Measurements from ENCODE around the gene RAB32. TPM values are rescaled to one million over a fixed set of nuclear protein-coding genes. Genes with fewer than 3 reads are reported as not detected.

Gene RAB32
- total and polyA plus RNA-seq, 4 experiments from 2014 or later = 0.55 to 1.1 TPM; not detected in 2

DNA sequence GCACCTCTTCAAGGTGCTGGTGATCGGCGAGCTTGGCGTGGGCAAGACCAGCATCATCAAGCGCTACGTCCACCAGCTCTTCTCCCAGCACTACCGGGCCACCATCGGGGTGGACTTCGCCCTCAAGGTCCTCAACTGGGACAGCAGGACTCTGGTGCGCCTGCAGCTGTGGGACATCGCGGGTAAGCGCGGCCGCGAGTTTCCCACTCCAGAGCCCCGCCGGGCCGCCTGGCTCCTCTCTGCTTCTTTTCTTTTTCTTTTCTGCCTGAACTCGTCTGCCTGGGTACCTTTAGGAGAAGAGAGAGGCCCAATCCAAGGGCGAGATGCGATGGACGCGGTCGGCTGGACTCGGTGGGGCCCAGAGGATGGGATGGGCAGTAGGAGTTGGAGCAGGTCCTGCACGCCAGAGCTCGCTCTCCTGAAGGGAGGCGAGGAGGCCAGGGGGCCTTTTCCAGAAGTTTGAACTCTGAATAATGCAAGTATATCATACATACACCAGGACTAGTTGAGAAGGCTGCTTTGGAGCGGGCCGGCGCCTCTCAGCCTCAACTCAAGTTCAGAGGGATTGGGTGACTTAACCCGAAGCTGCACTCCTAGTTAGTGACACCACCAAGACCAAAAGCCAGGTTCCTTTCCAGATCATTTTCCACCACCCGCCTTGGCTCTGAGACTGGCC lies 445 bp downstream of the RAB32 start:
- DNase-seq = no peak
- no peaks in the 10 kb centered on the region for H3K36me3 ChIP-seq (ENCODE audit: insufficient read depth, low read length)
- intact Hi-C loops (cut with micrococcal nuclease) = no loop called here
- H3K4me1 ChIP-seq (ENCODE audit: insufficient read depth, low read length) = no peaks in the 10 kb centered on the region
- H3K27me3 ChIP-seq (ENCODE audit: insufficient read depth, low read length) = peaks cover 3% of the 10 kb centered on the region
- H3K27ac ChIP-seq (ENCODE audit: low read depth, low read length) = no peak overlapping the region
- no peak overlapping the region for H3K4me3 ChIP-seq (ENCODE audit: low read length in 2 of 2)
- Mint-ChIP-seq H3K27me3 (peaks cover 20 to 25% of the 10 kb centered on the region in 2 donors), H3K4me1 (peaks cover 4 to 13% (median 7%) of the 10 kb centered on the region in 4 donors), H3K36me3 (peaks cover 0 to 2% of the 10 kb centered on the region in 2 donors), H3K27ac (no peak overlapping the region), H3K9me3 (peaks cover 0 to 10% (median 5%) of the 10 kb centered on the region in 8 donors), H3K4me3 (peak overlapping the region in 6 of 8 donors; percentile 51 to 80 (median 73))
- ChIA-PET POLR2A (ENCODE audit: partially characterized antibody) (no interaction called here), CTCF (ENCODE audit: partially characterized antibody) (no interaction called here)
- H3K9me3 ChIP-seq (ENCODE audit: control insufficient read depth in 1 of 2, low read length in 2 of 2) = no peaks in the 10 kb centered on the region

DNA sequence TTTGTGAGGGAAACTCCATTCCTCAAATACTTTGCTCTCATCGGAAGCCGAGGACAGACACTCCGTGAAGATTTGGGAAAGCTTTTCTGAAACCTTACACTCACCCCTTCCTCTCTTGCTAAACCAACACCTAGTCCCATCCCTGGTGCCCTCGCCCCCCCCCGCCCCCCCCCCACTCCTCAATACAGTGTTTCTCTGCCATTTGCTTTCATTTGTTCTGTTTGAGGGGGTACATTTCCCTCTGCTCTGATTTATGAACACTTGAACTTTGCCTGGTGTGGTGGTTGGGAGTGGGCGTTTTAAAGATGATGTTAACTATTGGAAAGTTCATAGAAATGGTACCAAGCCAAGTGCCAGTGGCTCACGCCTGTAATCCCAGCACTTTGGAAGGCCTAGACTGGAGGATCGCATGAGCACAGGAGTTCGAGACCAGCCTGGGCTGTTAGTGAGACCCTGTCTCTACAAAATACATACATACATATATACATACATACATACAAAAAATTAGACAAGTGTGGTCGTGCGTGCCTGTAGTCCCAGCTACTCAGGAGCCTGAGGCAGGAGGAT lies 1.1 kb downstream of the RAB32 start:
- no peaks in the 10 kb centered on the region for H3K9me3 ChIP-seq (ENCODE audit: control insufficient read depth in 1 of 2, low read length in 2 of 2)
- H3K4me1 ChIP-seq (ENCODE audit: insufficient read depth, low read length) = no peaks in the 10 kb centered on the region
- H3K36me3 Mint-ChIP-seq = peaks cover 0 to 2% of the 10 kb centered on the region in 2 donors
- H3K36me3 ChIP-seq (ENCODE audit: insufficient read depth, low read length) = no peaks in the 10 kb centered on the region
- peaks cover 4 to 13% (median 7%) of the 10 kb centered on the region in 4 donors for H3K4me1 Mint-ChIP-seq
- ChIA-PET CTCF (ENCODE audit: partially characterized antibody) (no interaction called here), POLR2A (ENCODE audit: partially characterized antibody) (no interaction called here)
- intact Hi-C loops (cut with micrococcal nuclease) = no loop called here
- H3K4me3 Mint-ChIP-seq = peak overlapping the region in 4 of 8 donors; percentile 7 to 59 (median 24)
- peaks cover 3% of the 10 kb centered on the region for H3K27me3 ChIP-seq (ENCODE audit: insufficient read depth, low read length)
- peaks cover 0 to 10% (median 5%) of the 10 kb centered on the region in 8 donors for H3K9me3 Mint-ChIP-seq
- DNase-seq = no peak
- no peak overlapping the region for H3K4me3 ChIP-seq (ENCODE audit: low read length in 2 of 2)
- H3K27me3 Mint-ChIP-seq = peaks cover 20 to 25% of the 10 kb centered on the region in 2 donors
- H3K27ac Mint-ChIP-seq = no peak overlapping the region
- no peak overlapping the region for H3K27ac ChIP-seq (ENCODE audit: low read depth, low read length)

DNA sequence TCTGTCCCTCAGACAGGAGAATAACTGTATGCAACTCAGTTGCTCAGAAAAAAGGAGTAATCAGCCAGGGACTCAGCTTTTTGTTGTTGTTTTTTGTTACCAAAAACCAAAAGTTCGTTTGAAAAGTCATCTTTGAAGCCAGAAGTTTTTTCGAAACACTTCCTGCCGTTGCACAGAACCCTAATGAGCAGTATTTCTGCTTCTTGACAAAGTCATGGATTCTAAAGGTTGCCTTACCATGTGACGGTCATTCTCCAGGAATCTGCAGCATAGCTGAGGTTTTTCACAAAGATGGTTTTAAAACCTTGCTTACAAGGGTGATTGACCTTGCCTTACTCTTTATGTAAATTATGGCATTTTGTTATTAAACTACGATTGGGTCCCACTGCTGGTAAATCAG lies 1.9 kb downstream of the RAB32 start:
- Mint-ChIP-seq H3K9me3 (peaks cover 0 to 10% (median 5%) of the 10 kb centered on the region in 8 donors), H3K4me3 (no peak overlapping the region), H3K27ac (no peak overlapping the region), H3K36me3 (peaks cover 0 to 2% of the 10 kb centered on the region in 2 donors), H3K4me1 (peaks cover 4 to 13% (median 7%) of the 10 kb centered on the region in 4 donors), H3K27me3 (peaks cover 20 to 24% of the 10 kb centered on the region in 2 donors)
- CTCF ChIA-PET (ENCODE audit: partially characterized antibody) = no interaction called here
- H3K4me3 ChIP-seq (ENCODE audit: low read length in 2 of 2) = no peak overlapping the region
- no peak for DNase-seq
- POLR2A ChIA-PET (ENCODE audit: partially characterized antibody) = no interaction called here
- H3K36me3 ChIP-seq (ENCODE audit: insufficient read depth, low read length) = no peaks in the 10 kb centered on the region
- peaks cover 3% of the 10 kb centered on the region for H3K27me3 ChIP-seq (ENCODE audit: insufficient read depth, low read length)
- H3K9me3 ChIP-seq (ENCODE audit: control insufficient read depth in 1 of 2, low read length in 2 of 2) = no peaks in the 10 kb centered on the region
- no peak overlapping the region for H3K27ac ChIP-seq (ENCODE audit: low read depth, low read length)
- H3K4me1 ChIP-seq (ENCODE audit: insufficient read depth, low read length) = no peaks in the 10 kb centered on the region
- intact Hi-C loops (cut with micrococcal nuclease) = no loop called here

DNA sequence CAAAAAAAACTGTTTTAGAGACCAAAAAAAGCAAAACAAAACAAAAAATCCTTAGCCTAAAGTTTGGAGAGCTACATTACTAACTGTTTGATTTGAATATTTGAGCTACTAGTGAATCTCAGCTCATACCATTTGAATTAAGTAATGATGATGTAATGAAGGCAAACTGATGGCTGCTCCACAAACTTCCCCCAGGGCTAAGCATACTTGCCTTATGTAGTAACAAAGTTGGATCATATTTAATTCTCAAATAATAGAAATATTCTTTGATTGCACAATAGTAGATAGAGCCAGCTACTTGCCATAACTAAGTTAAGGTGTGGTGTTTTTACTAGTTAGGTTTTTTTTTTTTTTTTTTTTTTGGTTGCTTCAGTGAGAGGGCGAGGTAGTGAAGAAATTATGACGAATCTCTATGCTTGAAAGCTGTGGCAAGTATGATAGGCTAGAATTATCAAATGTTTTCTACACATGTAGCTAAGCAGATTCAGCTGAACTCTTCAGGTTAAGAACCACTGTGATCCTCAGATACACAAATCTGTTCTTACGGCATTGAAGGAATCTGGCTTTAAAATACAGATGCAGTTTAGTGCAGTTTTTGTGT lies 2.9 kb downstream of the RAB32 start:
- Histone ChIP-seq H3K27ac (ENCODE audit: low read depth, low read length) (no peak overlapping the region), H3K27me3 (ENCODE audit: insufficient read depth, low read length) (peaks cover 3% of the 10 kb centered on the region), H3K4me1 (ENCODE audit: insufficient read depth, low read length) (no peaks in the 10 kb centered on the region), H3K36me3 (ENCODE audit: insufficient read depth, low read length) (no peaks in the 10 kb centered on the region), H3K9me3 (ENCODE audit: control insufficient read depth in 1 of 2, low read length in 2 of 2) (no peaks in the 10 kb centered on the region), H3K4me3 (ENCODE audit: low read length in 2 of 2) (no peak overlapping the region)
- peaks cover 20 to 21% of the 10 kb centered on the region in 2 donors for H3K27me3 Mint-ChIP-seq
- no peak overlapping the region for H3K4me3 Mint-ChIP-seq
- H3K36me3 Mint-ChIP-seq = peaks cover 0 to 2% of the 10 kb centered on the region in 2 donors
- H3K27ac Mint-ChIP-seq = no peak overlapping the region
- H3K9me3 Mint-ChIP-seq = peaks cover 0 to 10% (median 5%) of the 10 kb centered on the region in 8 donors
- DNase-seq = no peak
- POLR2A ChIA-PET (ENCODE audit: partially characterized antibody) = no interaction called here
- CTCF ChIA-PET (ENCODE audit: partially characterized antibody) = no interaction called here
- H3K4me1 Mint-ChIP-seq = peaks cover 4 to 13% (median 7%) of the 10 kb centered on the region in 4 donors
- intact Hi-C loops (cut with micrococcal nuclease) = no loop called here

DNA sequence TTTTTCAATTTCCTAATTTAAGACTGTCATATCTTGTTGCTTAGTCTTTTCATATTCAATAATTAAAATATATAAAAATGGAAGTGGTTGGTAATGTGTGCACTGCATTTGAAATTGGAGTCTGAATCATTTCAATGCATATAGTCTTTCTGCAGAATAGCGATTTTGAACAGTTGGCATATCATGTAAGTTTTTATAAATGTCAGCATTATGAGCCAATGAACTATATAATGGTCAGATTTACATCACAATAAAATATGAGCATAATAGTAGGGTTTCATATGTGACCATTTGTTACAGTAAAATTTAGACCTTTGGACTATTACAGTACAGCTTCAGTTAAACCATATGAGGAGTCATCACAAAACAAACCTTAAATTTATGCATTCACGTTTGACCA lies 4.3 kb downstream of the RAB32 start:
- intact Hi-C loops (cut with micrococcal nuclease) = no loop called here
- DNase-seq = no peak
- Histone ChIP-seq H3K27me3 (ENCODE audit: insufficient read depth, low read length) (peaks cover 3% of the 10 kb centered on the region), H3K36me3 (ENCODE audit: insufficient read depth, low read length) (no peaks in the 10 kb centered on the region), H3K27ac (ENCODE audit: low read depth, low read length) (no peak overlapping the region), H3K4me3 (ENCODE audit: low read length in 2 of 2) (no peak overlapping the region), H3K9me3 (ENCODE audit: control insufficient read depth in 1 of 2, low read length in 2 of 2) (no peaks in the 10 kb centered on the region), H3K4me1 (ENCODE audit: insufficient read depth, low read length) (no peaks in the 10 kb centered on the region)
- ChIA-PET POLR2A (ENCODE audit: partially characterized antibody) (no interaction called here), CTCF (ENCODE audit: partially characterized antibody) (no interaction called here)
- peaks cover 11 to 13% of the 10 kb centered on the region in 2 donors for H3K27me3 Mint-ChIP-seq
- H3K27ac Mint-ChIP-seq = no peak overlapping the region
- peaks cover 0 to 8% (median 4%) of the 10 kb centered on the region in 8 donors for H3K9me3 Mint-ChIP-seq
- H3K4me1 Mint-ChIP-seq = peaks cover 3 to 6% (median 5%) of the 10 kb centered on the region in 4 donors
- no peak overlapping the region for H3K4me3 Mint-ChIP-seq
- peaks cover 0 to 2% of the 10 kb centered on the region in 2 donors for H3K36me3 Mint-ChIP-seq

DNA sequence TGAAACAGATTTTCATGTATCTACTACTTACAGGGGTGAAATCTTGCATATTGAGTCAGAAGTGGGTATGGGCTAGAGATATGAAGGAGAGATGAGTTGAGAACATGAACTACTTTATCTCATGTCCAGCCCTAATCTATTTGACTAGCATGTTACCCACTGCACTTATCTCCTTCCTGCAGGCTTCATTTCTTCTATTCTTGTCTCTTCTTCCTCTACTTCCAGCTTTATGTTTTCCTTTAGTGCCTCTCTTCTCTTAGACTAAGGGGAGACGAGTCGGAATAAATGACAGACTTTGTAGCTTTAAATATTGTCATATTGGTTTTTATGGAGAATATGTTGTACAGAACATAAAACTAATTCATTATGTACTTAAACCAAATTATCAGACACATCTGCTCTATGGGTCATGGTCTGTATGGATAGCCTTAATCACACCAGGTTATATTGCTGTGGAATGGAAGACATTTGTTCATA lies 5.3 kb downstream of the RAB32 start:
- H3K27me3 ChIP-seq (ENCODE audit: insufficient read depth, low read length) = peaks cover 3% of the 10 kb centered on the region
- DNase-seq = no peak
- no peak overlapping the region for H3K4me3 ChIP-seq (ENCODE audit: low read length in 2 of 2)
- Mint-ChIP-seq H3K9me3 (peaks cover 0 to 8% (median 4%) of the 10 kb centered on the region in 8 donors), H3K4me1 (peaks cover 2 to 5% (median 4%) of the 10 kb centered on the region in 4 donors), H3K36me3 (peaks cover 0 to 2% of the 10 kb centered on the region in 2 donors), H3K27me3 (peaks cover 11 to 12% of the 10 kb centered on the region in 2 donors), H3K4me3 (no peak overlapping the region), H3K27ac (no peak overlapping the region)
- intact Hi-C loops (cut with micrococcal nuclease) = no loop called here
- no peaks in the 10 kb centered on the region for H3K36me3 ChIP-seq (ENCODE audit: insufficient read depth, low read length)
- H3K4me1 ChIP-seq (ENCODE audit: insufficient read depth, low read length) = no peaks in the 10 kb centered on the region
- POLR2A ChIA-PET (ENCODE audit: partially characterized antibody) = no interaction called here
- CTCF ChIA-PET (ENCODE audit: partially characterized antibody) = no interaction called here
- H3K27ac ChIP-seq (ENCODE audit: low read depth, low read length) = no peak overlapping the region
- H3K9me3 ChIP-seq (ENCODE audit: control insufficient read depth in 1 of 2, low read length in 2 of 2) = no peaks in the 10 kb centered on the region

DNA sequence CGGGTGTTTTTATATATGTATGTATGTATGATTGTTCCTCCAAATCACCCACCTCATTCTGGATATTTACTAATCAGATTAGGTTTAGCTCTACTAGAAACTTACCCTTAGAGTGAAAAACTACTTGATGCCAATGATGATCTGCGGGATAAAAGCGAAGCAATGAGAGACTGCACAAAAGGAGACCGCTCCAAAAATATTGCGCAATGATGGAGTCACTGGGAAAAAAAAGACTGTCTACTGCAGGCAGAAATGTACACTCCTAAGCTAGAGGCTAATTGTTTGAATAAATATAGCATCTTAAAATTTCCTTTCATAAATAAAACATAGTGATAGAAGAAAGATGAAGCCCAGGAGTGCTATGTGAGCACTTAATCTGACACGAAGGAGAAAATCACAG lies 7.3 kb downstream of the RAB32 start:
- Histone ChIP-seq H3K27me3 (ENCODE audit: insufficient read depth, low read length) (peaks cover 3% of the 10 kb centered on the region), H3K27ac (ENCODE audit: low read depth, low read length) (no peak overlapping the region), H3K4me1 (ENCODE audit: insufficient read depth, low read length) (no peaks in the 10 kb centered on the region), H3K4me3 (ENCODE audit: low read length in 2 of 2) (no peak overlapping the region), H3K9me3 (ENCODE audit: control insufficient read depth in 1 of 2, low read length in 2 of 2) (no peaks in the 10 kb centered on the region), H3K36me3 (ENCODE audit: insufficient read depth, low read length) (no peaks in the 10 kb centered on the region)
- Mint-ChIP-seq H3K4me1 (no peaks in the 10 kb centered on the region), H3K36me3 (no peaks in the 10 kb centered on the region), H3K9me3 (peaks cover 0 to 4% (median 0%) of the 10 kb centered on the region in 8 donors), H3K27ac (no peak overlapping the region), H3K4me3 (no peak overlapping the region), H3K27me3 (peaks cover 0 to 1% of the 10 kb centered on the region in 2 donors)
- no peak for DNase-seq
- ChIA-PET CTCF (ENCODE audit: partially characterized antibody) (no interaction called here), POLR2A (ENCODE audit: partially characterized antibody) (no interaction called here)
- intact Hi-C loops (cut with micrococcal nuclease) = no loop called here

All from CD4-positive, alpha-beta memory T cell (primary cell).